22Rv1 (cell line): Measurements from ENCODE around the gene TOP3B.

Experiments used
- ZFX ChIP-seq: fragments of 450-650 bp; IDR thresholded peaks from 2 replicates; pipeline ENCODE4 v1.6.1; 2017; ENCODE audit warnings: antibody characterized with exemption, borderline replicate concordance
- TF ChIP-seq, protein P1 (sequence below): fragments of 450-650 bp; IDR thresholded peaks from 2 replicates; pipeline ENCODE4 v1.5.1; 2017; ENCODE audit warnings: mild to moderate bottlenecking

DNA sequence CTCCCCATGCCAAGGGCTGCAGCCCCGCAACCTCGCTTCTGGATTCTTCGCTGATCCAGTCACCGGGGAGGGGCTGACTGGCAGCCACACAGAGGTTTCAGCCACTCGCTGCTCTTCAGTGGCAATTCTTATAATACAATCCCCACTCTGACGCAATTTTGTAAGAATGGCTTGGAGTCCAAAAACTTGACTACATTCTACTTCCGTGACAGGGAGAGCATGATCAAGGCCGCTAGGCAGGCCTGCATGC is 44.8 kb downstream of the TOP3B start:
- TF ChIP-seq, protein P1, sequence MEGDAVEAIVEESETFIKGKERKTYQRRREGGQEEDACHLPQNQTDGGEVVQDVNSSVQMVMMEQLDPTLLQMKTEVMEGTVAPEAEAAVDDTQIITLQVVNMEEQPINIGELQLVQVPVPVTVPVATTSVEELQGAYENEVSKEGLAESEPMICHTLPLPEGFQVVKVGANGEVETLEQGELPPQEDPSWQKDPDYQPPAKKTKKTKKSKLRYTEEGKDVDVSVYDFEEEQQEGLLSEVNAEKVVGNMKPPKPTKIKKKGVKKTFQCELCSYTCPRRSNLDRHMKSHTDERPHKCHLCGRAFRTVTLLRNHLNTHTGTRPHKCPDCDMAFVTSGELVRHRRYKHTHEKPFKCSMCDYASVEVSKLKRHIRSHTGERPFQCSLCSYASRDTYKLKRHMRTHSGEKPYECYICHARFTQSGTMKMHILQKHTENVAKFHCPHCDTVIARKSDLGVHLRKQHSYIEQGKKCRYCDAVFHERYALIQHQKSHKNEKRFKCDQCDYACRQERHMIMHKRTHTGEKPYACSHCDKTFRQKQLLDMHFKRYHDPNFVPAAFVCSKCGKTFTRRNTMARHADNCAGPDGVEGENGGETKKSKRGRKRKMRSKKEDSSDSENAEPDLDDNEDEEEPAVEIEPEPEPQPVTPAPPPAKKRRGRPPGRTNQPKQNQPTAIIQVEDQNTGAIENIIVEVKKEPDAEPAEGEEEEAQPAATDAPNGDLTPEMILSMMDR: no peak
- no peak for TF ChIP-seq ZFX
